GM13976 (cell line): ENCODE data around the gene MAP2K7.
"Not testable (repeated sequence)": the region's sequence is repeated elsewhere in the genome, so short reads cannot be mapped to it uniquely, and the experiment has no call there.

ENCODE experiments used
- DNase-seq: peaks from one replicate; pipeline ENCODE4 v3.0.0; 2012; ENCODE audit warnings: low spot score
- CTCF ChIP-seq: IDR thresholded peaks from 2 replicates; pipeline ENCODE4 v1.5.1; 2012; ENCODE audit warnings: borderline replicate concordance, mild to moderate bottlenecking; ENCODE audit not compliant: insufficient read depth; ENCODE audit errors: extremely low read depth, missing control alignments, control extremely low read depth
- in situ Hi-C: fragments of 300-500 bp; cut with MboI; formaldehyde crosslinking; loops from one replicate; pipeline ENCODE4 v1.12.0; 2022; ENCODE audit warnings: low sequenced_read_pairs, mixed read lengths, inconsistent platforms; ENCODE audit not compliant: unreplicated experiment

MAP2K7 gene

GRCh38 chr19:7903244-7904073, at the start of gene MAP2K7:
TSS of gene MAP2K7 (plus strand) at chr19:7903877. CDS start at chr19:7903945, 68 bp downstream.
- in situ Hi-C loops = no loop called here
- DNase-seq = peak; percentile 100
- TF ChIP-seq CTCF = peak; percentile 91

- in situ Hi-C loops = no loop called here
- no peak for DNase-seq
- TF ChIP-seq CTCF = no peak
Measured at GRCh38 chr19:7855426-7856108, 48.1 kb upstream of the MAP2K7 start.

DNA sequence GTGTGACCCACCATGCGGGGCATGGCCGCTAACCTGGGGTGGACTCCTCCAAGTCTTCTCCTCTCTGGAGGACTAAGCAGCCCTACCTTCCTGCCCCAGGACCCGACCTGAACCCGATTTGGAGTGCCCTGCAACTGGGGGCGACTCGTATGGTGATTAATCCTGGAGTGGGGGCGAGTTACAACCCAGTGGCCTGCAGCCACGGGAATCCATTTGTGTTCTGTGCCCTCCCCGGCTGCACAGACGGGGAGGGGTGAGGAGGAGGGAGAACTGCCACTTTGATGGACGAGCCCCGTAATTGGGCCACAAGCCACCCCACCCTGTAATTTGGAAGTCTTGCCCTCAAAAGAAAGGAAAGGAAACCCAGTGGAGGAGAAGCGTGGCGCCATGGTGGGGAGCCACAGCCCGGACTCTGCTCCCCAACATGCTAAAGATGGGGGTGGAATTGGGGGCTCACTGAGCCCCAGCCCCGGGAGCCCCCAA, 47.5 kb upstream of the MAP2K7 start:
- no peak for TF ChIP-seq CTCF
- in situ Hi-C loops = no loop called here
- no peak for DNase-seq

DNA sequence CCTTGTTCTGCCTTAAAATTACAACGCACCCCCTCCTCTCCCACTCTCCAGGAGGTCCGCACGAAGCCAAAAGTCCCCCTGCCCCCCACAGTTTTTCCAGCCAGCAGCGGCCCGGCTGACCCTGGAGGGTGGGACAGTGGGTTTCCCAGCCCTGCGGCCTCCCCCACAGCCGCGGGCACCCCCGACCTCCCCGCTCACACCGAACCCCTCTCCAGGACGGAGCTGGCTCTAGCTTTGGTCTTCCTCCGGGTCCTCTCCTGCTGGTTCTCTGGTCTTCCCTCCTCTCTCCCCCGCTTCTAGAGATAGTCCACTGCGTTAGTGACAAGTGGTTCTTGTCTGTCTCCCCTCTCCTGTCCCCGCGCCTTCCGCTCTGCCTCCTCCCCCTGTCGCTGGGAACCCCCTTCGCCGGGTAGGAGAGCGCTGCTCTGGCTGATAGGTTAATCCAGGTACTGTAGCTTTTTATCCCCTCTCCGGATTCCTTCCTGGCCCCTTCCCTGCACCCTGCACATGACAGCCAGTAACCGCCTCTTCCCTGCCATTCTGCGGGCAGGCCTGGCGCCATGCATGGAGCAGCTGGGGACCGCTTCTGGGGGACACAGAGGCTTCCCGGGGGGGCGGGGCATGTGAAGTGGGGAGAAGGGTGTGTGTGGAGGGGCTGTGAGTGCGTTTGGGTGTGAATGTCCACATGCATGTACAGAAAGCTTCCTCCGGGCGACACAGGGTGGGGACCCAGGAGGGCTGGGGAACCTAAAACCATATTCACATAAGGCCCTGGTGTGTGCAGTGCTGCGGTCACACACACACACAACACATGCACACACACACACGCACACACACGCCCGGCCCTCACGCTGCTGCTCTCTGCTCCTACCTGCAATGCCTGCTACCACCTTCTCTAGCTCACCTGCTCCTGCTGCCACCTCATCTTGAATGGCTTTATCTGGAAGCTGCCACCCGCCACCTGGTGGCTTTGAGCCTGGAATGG, 46.7 kb upstream of the MAP2K7 start:
- TF ChIP-seq CTCF = no peak
- in situ Hi-C loops = no loop called here
- no peak for DNase-seq

DNA sequence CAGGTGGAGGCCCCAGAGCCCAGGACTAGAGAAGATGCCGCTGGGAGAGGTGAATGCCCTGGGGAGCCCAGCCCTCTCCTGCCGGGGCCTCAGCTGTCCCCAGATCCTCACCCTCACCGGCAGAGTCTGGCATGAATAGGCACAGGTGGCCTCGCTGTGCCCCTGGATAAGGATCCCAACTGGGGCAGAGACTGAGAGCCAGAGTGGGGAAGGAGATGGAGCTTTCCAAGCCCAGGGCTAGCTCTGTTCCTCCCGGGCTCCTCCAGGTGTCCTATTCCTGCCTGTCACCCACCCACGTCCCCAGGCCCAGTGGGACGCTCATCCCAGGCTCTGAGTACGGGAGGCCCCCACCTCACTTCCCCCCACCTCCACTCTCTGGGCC, 46.0 kb upstream of the MAP2K7 start:
- no peak for TF ChIP-seq CTCF
- in situ Hi-C loops = no loop called here
- DNase-seq = no peak

GRCh38 chr19:7858109-7858770, 45.4 kb upstream of the MAP2K7 start:
- DNase-seq = peak; percentile 69
- no peak for TF ChIP-seq CTCF
- in situ Hi-C loops = no loop called here

DNA sequence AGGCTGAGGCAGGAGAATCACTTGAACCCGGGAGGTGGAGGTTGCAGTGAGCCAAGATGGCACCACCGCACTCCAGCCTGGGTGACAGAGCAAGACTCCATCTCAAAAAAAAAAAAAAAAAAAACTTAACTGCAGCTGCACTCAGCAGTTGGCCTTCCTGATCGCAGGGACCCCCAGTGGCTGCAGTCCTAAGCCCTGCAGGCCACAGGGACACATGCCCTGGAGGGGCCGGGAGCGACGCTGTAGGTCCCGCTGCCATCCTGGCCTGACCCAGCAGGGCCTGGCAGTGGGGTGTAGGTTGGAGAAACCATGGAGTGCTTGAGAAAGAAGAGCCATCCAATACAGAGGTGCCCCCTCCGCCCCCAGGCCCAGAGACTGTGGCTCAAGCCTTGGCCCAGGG, 44.6 kb upstream of the MAP2K7 start:
- DNase-seq, in situ Hi-C loops: not testable (repeated sequence)
